Suppressor macrophage (primary cell): ENCODE data around the gene SPATA45.
"Not testable (repeated sequence)": the region's sequence is repeated elsewhere in the genome, so short reads cannot be mapped to it uniquely, and the experiment has no call there.

Experiments used
- DNase-seq, 4 experiments: peaks; one replicate each; pipeline ENCODE4 v3.0.0-alpha.2; 2020 to 2022
- total RNA-seq, 17 experiments: gene quantifications; one replicate each; lab custom pipeline; 2026; ENCODE audit warnings: mixed read lengths in 6 of 17, inconsistent platforms in 3 of 17; lab: John Stamatoyannopoulos, UW

SPATA45 gene
- total RNA-seq = 0 to 0.33 (median 0.04) reads per million in 17 experiments

DNA sequence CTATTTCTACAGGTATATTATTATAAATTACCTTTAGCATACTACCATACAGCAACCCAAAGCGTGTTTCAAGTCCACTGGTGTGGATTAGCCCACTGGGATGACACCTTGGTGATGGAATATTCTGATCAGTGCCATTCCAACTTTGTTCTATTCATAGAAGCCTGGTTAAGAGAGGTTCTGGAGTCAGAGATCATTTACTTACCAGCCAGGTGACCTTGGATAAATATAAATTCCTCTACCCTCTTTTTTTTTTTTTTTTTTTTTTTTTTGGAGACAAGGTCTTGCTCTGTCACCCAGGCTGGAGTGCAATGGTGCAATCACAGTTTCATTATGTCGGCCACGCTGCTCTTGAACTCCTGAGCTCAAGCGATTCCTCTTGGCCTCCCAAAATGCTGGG lies at the start of gene SPATA45:
Gene SPATA45, minus strand, starts transcription at position 101 of the 400 bp plus-strand sequence. CDS start 11,500 bp downstream, outside the sequence.
- no peak for DNase-seq

DNA sequence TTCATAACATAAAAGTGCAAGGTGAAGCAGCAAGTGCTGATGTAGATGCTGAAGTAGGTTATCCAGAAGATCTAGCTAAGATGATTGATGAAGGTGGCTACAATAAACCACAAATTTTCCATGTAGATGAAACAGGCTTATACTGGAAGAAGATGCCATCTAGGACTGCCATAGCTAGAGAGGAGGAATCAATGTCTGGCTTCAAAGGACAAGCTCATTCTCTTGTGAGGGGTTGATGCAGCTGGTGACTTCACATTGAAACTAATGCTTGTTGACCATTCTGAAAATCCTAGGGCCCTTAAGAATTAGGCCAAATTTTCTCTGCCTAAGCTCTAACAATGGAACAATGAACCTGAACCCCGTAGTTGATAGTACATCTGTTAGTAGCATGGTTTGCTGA lies 44.7 kb upstream of the SPATA45 start:
- no peak for DNase-seq

DNA sequence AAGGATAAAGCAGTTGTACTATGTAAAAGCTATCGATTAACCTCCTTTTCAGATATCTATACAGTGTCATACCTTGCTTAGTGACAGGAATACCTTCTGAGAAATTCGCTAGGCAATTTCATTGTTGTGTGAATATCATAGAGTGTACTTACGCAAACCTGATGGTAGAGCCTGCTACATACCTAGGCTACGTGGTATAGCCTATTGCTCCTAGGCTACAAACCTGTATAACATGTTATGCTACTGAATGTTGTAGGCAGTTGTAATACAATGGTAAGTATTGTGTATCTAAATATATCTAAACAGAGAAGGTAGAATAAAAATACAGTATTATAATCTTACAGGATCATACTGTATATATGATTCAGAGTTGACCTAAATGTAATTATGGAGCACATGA lies 37.1 kb upstream of the SPATA45 start:
- no peak for DNase-seq

DNA sequence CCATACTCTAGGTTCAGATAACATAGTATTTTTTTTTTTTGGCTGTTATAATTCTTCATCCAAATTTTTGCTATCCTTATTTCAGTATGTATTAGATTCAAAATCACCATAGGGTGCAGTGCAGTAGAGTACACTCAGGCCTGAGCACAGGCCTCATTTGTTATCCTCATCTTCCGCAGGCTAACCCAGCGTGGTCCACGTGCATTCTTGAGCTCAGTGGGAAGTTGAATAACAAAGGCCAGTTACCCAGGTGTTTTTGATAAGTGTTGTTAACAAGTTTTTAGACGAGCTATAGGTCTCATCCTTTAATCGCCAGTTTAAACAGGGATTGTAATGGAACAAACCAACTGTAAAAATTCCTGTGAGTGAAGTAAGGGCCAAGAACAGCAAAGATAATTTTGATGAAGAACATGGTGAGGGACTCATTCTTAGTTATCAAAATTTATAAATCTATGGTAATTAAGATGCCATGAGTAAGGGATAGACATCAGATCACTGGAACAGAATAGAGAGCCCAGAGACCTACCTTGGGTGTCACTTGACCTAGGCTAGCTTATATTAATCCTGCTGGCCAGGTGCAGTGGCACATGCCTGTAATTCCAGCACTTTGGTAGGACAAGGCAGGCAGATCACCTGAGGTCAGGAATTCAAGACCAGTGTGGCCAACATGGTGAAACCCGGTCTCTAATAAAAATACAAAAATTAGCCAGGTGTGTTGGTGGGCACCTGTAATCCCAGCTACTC lies 32.7 kb upstream of the SPATA45 start:
- no peak for DNase-seq

DNA sequence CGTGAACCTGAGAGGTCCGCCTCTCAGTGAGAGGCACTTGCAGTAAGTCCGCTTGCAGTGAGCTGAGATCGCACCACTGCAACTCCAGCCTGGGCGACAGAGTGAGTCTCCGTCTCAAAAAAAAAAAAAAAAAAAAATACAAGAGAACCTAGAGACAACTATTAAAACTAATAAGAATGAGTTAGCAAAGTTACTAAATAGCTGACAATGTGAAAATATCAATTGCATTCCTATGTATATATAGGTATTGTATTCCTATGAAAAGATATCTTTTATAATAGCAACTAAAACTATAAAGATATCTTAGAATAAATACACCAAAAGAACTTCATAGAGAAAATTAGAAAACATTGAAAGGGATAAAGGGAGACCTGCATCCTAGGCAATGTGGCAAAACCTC lies 31.0 kb upstream of the SPATA45 start:
- DNase-seq = no peak

DNA sequence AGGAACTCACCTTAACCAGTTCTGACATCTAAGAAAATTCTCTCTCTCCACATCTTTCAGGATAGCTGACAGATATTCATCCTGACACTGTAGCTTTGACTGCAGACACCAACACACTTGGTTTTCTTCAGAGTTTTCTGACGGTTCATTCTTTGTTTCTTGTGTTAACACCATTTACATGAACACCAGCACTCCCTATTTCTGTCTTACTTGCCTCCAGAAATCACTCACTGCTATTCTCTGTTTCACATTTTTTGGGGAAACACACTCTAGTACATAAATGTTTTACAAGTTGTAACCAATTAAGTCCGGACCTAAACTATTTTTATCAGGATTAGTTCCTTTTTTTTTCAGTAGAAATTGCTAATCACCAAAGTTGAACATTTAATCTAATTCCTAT lies 26.1 kb upstream of the SPATA45 start:
- DNase-seq = no peak

DNA sequence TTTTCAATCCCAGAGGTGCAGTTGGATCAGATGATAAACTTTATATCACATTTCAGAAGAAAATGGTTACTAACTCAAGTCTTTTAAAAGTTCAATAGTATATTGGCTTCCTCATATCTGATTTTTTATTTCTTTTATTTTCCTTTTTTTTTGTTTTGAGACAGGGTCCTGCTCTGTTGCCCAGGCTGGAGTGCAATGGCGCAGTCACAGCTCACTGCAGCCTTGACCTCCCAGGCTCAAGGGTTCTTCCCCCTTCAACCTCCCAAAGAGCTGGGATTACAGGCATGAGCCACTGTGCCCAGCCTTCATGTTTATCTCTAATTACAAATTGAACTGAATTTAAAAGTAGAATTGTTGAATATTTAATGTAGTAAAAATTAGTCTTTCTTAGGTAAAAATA lies 24.5 kb upstream of the SPATA45 start:
- no peak for DNase-seq

DNA sequence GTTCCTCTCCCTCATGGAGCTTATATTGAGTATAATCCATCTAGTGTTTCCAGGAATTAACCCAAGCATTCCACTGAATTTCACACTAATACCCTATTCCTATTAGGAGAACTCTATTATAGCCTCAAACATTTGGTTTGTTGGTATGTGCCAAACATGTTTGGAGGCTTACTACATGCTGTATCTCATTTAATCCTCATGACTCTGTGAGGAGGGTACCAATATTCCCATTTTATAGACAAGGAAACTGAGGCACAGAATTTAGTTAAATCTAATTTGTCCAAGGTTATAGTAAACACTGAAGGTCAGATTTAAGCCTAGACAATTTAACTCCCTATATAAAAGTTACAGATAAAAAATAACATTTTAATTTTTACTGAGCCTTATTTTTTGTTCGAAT lies 19.7 kb upstream of the SPATA45 start:
- DNase-seq = no peak

DNA sequence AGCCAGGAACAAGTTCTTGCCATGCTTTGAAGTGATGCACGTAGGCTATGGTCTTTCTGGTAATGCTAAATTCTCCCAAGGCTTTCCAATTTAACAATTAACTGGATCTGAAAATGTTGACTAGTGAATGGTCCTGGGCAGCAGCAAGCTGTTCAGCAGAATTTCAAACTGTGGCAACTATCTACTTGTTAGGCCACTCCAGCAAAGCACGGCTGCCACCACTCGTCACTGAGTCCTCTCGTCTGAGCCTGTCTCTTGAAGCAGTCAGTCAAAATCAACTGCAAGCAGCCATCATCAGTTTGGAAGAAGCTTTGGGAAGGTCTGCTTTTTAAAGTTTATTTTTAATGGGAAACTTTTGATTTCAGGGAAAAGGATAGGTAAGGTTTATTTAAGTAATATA lies 16.8 kb upstream of the SPATA45 start:
- DNase-seq = no peak

DNA sequence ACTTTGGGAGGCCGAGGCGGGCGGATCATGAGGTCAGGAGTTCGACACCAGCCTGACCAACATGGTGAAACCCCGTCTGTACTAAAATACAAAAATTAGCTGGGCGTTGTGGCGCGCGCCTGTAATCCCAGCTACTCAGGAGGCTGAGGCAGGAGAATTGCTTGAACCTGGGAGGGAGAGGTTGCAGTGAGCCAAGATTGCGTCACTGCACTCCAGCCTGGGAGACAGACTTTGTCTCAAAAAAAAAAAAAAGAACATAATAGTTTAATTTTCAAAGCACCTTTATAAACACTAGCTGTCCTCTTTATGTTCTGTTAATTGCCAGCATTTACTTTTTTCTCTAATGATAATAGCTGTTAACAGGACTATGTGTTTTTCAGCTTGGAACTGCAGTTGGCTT lies 15.9 kb upstream of the SPATA45 start:
- not testable (repeated sequence) for DNase-seq

DNA sequence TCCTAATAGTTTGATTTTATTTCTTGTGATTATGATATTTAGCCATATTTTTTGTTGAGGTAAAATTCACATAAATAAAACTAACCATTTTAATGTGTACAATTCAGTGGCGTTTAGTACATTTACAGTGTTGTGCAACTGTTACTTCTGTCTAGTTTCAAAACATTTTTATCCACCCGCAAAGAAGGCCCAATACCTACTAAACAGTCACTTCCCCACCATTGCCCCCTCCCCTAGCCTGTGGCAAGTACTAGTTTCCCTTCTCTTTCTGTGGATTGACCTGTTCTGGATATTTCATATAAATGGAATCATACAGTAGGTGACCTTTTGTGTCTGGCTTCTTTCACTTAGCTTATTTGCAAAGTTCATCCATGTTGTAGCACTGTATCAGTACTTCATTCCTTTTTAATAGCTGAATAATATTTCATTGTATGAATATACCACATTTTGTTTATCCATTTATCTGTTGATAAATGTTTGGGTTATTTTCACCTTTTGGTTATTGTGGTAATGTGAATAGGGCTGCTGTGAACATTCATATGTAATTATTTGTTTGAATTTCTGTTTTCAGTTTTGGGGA lies 14.8 kb upstream of the SPATA45 start:
- peak; percentile 3 to 31 (median 14) for DNase-seq

DNA sequence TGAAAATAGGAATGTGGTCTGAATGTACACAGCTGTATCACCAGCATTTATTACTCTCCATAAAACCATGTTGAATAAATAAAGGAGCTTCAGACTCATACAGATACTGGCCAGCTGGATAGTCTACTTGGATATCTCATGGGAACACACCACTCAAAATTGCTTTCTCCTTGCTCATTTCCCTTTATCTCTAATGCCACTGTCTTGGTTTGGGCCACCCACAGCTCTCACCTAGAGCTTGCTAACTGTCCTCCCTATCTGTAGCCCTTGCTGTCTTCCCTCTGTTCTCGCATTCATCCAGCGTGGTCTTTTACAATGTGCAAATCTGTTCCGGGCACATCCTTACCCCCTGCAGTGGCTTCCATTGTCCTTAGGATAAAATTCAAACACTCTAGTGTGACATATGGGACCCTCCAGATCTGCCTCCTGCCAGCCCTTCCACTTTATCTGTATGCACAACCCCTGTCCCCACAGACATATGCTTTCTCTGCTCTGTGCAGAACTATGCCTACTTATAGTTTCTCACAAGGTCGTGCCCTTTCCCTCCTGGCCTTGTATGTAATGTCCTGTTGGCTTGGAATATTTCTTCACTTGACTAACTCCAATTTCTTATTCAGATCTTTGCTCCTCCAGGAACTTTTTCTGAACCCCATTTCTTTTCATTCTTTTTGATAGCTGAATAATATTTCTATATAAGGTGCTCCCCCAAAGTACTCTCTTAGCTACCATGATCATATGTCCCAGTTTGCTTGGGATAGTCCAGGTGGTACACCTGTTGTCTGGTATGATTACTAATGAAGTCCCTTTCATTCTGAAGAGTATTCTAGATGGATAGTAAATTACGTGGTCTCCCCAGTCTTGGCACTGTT lies 13.5 kb upstream of the SPATA45 start:
- DNase-seq = no peak

DNA sequence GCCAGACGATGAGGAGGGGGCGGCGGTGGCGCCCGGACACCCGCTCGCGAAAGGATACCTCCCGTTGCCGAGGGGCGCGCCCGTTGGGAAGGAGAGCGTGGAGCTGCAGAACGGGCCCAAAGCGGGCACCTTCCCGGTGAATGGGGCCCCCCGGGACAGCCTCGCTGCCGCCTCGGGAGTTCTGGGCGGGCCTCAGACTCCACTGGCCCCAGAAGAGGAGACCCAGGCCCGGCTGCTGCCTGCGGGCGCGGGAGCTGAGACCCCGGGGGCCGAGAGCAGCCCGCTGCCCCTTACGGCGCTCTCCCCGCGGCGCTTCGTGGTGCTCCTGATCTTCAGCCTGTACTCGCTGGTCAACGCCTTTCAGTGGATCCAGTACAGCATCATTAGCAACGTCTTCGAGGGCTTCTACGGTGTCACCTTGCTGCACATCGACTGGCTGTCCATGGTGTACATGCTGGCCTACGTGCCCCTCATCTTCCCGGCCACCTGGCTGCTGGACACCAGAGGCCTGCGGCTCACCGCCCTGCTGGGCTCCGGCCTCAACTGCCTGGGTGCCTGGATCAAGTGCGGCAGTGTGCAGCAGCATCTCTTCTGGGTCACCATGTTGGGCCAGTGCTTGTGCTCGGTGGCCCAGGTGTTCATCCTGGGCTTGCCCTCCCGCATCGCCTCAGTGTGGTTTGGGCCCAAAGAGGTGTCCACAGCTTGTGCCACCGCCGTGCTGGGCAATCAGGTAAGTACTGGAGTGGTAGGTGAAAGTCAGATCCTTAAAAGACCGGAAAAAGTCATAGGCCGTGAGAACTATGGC lies 11.2 kb upstream of the SPATA45 start:
- DNase-seq = peak; percentile 5 to 41 (median 26)

DNA sequence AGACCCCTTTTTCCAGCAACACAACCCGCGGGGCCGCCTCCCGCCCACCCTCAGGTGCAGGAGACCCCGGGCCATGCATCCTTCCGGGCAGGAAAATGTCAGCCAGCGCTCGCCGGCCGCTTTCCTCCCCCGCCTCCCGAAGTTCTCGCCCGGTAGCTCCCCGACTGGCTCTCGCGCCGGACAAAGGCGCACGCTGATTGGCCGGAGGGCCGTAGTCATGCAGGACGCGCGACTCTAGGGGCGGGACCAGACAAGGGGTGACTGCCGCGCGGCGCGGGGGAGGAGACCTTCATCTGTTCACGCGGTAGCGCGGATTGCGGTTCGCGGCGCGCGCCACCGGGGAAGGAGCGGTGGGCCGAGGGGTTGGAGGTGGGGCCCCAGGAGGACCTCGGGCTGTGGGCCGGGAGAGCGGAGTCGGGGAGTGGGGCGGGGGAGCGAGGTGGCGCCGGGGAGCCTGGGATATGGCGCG lies 10.6 kb upstream of the SPATA45 start, which contains the start of gene FLVCR1:
Gene FLVCR1, plus strand, starts transcription at position 284 of the 469 bp plus-strand sequence. Its CDS starts 178 bp downstream, at position 462.
- peak; percentile 95 to 98 (median 98) for DNase-seq

DNA sequence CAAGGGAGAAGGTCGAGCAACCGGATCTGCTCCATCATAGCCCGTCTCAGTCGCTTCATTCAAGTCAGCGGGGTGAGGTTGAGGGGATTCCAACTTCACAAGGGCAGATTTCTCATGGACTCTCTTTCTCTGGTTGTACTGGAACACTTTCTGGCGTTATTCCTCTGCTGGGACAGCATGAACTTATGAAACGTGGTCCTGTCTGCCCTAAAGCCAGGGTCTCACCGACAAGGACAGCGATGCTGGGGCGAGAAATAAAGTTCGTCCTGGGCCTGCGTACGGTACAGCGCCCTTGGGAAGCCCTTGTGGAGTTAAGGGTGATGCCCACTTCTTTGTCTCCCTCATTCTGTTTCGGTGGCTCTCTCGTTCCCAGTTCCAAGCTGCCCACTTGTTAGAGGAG lies 9.3 kb upstream of the SPATA45 start:
- no peak for DNase-seq

DNA sequence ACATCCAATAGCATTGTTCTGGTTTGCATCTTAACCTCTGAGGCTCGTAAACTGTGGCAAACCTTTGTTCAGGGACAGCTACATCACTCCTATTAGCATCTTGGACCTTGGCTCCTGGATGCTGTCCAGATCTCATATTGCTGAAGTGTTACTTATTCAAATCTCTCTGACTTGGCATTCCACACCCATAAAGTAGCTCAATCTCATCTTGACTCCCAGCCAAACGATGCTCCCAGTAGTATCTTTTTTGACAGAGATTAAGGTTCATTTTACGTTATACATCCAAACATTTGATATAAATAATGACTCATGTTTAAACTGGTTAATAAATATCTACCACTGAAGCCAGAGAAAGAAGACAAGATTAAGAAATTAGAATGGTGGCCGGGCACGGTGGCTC lies 6.2 kb upstream of the SPATA45 start:
- DNase-seq = no peak

DNA sequence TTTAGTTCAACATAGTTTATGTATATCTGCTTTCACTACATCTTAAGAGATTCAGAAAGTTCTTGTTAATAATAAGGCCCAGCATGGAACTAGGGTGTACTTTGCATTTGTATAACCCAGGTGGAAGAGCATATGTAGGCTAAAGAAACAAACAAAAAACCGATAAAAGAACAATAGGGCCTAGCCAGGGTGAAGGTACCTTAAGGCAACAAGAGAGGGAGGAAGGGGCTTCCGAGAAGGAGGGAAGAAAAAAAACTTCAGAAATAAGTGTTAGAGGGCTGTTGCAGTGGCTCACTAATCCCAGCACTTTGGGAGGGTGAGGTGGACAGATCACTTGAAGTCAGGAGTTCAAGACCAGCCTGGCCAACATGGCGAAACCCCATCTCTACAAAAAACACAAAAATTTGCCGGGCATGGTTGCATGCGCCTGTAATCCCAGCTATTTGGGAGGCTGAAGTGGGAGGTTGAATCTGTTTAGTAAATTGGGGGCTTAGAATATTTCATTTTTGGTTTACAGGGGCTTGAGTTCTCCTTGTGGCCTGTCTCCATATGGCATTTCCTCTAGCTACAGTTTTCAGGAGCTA lies 4.7 kb upstream of the SPATA45 start:
- DNase-seq = no peak

DNA sequence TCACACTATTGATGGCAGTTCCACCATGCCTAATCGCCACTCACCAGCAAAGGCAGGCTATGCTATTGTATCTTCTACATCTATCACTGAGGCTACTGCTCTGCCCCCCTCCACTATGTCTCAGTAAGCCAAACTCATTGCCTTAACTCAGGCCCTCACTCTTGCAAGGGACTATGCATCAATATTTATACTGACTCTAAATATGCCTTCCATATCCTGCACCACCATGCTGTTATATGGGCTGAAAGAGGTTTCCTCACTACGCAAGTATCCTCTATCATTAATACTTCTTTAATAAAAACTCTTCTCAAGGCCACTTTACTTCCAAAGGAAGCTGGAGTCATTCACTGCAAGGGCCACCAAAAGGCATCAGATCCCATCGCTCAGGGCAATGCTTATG lies 2.9 kb downstream of the SPATA45 start:
- not testable (repeated sequence) for DNase-seq

DNA sequence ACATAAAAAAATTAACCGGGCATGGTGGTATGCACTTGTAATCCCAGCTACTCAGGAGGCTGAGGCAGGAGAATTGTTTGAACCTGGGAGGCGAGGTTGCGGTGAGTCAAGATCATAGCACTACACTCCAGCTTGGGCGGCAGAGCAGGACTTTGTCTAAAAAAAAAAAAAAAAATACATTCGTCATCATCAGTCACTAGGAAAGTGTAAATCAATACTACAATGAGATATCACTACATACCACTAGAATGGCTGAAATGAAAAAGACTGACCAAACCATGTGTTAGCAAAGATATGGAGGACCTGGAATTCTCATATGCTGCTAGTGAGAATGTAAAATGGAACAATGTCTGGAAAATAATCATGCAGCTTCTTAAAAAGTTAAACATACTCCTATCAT lies 9.3 kb downstream of the SPATA45 start:
- DNase-seq = no peak

DNA sequence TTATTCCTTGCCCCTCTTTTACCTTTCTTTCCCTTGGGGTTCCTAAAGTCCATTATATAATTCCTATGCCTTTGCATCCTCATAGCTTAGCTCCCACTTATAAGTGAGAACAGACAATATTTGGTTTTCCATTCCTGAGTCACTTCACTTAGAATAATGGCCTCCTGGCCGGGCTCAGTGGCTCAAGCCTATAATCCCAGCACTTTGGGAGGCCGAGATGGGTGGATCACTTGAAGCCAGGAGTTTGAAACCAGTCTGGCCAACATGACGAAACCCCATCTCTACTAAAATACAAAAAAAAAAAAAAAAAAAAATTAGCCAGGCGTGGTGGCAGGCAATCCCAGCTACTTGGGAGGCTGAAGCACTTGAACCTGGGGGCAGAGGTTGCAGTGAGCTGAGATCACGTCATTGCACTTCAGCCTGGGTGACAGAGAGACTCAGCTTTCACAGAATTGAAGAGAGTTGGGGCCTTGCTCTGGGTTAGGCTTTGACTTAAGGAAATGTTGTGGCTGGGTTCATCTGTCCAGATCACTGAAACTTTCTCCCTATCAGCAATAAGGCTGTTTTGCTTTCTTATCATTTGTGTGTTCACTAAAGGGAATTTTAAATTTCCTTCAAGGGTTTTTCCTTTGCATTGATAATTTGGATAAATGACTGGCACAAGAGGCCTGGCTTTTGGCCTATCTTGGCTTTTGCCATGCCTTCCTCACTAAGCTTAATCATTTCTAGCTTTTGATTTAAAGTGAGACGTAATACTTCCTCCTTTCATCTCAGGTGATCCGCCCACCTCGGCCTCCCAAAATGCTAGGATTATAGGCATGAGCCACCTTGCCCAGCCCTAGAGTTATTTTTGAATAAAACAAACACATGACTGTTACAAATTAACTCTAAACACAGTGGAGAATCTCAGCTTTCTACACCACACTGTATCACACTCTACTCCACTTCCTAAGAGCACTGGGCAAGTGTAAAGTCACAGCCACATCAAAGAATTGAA lies 13.9 kb downstream of the SPATA45 start:
- not testable (repeated sequence) for DNase-seq

DNA sequence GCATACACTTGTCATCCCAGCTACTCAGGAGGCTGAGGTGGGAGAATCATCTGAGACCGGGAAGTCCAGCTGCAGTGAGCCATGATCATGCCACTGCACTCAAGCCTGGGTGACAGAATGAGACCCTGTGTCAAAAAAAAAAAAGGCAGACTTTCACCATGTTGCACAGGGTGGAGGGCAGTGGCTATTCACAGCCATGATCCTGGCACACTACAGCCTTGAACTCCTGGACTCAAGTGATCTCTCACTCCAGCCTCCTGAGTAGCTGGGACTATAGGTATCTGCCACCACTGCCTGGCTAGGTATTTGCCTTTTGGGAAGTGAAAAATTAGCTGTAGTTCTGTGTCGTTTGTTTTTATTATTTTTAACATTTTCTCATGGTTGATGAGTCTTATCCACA lies 19.1 kb downstream of the SPATA45 start:
- DNase-seq = no peak
